Limb (tissue), 2 donors: Measurements from ENCODE around the gene HCCS.
"Not testable (repeated sequence)": the region's sequence is repeated elsewhere in the genome, so short reads cannot be mapped to it uniquely, and the experiment has no call there.

Experiments
- DNase-seq, 2 donors: peaks; one replicate each; pipeline ENCODE4 v3.0.0-alpha.2; 2016; ENCODE audit errors: extremely low spot score in 2 of 2

HCCS gene

DNA sequence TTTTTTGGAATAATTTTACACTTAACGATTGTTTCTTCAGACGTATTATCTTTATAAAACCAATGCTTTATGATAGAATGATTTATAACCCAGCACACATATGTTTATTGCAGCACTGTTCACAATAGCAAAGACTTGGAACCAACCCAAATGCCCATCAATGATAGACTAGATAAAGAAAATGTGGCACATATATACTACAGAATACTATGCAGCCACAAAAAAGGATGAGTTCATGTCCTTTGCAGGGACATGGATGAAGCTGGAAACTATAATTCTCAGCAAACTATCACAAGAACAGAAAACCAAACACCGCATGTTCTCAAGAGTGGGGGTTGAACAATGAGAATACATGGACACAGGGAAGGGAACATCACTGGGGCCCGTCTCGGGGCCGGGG lies 12.0 kb downstream of the HCCS start:
- not testable (repeated sequence) for DNase-seq

DNA sequence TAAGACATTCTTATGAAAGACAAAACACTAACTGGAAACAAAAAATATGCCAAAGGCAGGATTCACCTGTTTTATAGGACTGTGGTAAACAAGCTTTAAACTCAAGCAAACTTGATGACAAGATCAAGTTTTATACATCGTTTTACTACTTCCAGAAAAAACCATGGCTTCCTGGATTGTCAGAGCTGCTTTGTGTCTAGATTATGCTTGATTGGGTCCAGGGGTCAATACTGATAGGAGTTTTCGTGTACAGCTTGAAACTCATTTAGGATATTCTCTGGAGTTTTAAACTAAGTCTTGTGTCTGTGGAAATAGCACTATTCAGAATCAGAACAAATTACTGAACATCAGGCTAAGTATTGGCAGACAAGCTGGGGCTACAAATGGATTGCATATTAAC lies 13.0 kb downstream of the HCCS start:
- no peak for DNase-seq

DNA sequence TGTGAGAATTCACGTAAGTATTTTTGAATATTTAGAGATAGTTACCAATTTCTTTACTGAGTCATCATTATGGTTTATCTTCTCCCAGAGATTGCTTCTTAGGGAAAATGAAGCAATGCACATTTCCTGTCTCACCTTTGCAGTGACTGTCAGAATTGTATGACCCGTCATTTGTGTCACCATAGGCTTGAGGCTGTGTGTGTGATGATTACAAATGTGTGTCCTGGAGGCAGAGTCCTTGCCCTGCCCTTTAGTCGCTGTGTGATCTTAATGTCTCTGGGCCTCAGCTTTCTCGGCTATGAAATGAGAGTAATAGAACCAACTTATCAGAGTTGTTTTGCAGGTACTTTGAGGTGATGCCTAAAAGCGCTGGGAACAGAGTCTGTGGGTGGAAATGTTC lies 13.9 kb downstream of the HCCS start:
- no peak for DNase-seq

DNA sequence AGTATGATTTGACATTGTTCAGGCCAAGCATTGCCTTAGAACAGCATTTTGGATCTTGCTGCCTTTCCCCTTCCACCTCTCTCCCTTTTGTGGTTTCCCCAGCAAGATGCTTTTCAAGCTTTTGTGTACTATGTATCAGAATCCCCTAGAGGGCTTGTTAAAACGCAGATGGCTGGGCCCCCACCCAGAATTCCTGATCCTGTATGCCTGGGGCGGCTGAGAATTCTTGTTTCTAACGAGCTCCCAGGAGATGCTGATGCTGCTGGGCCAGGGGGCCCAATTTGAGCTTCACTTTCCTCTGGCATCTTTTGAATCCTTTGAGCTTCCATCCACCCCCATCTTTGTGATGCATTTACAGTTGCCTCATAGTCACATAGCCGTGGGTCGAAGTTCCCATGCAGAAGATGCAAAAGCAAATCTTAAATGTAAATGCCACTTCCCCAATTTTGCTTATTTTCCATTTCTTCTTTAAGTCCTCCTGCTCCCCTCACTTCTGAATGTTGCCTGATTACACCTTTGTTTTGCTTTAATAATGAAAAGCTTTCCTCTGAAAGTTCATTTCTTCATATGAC lies 18.5 kb downstream of the HCCS start:
- DNase-seq, result no peak

- no peak for DNase-seq
Observed at GRCh38 chrX:11130136-11130535, 19.0 kb downstream of the HCCS start.

- DNase-seq, result no peak
Observed at GRCh38 chrX:11131146-11131545, 20.0 kb downstream of the HCCS start.

GRCh38 chrX:11135564-11136185 lies 24.5 kb downstream of the HCCS start:
- DNase-seq, result no peak

- peak in 1 of 2 donors; percentile 42 for DNase-seq
Observed at GRCh38 chrX:11137543-11138139, 26.5 kb downstream of the HCCS start.

DNA sequence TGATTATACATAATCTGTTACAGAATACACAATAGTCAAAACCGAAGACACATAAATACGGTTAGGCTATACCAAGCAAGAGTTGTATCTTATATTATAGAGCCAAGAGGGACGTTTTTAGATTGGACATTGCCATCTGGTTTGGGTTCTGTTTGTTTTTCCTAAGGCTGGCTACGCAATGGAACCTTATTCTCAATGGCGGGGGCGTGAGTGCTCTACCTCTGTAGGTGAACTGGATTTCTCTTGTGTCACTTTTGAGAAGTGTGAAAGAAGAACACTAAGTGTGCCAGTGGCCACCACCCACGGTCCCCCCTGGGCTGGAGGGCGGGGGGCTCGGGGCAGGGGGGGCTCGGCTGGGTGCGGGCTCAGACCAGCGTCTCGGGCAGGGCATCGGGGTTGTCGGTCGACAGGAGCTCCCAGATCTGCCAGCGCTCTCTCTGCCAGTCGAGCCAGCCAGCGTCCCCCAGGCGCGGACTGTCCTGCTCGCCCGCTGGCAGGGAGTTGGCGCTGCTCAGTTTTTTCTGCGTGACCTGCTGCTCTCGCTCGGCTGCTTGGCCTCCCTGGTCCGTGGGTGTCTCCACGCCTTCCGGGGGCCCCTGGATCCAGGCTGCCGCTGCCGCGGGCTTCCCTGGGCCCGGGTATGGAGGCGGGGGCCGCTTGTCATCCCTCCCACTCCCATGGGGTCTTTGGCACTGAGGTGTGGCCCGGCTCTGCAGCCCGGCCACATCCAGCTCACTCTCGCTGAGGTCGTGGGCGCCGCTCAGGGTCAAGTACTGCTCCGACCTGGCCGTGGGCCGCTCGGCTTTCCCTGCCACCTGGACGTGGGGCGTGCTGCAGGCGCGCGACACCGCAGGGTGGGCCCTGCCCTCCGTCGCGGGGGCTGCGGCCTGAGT lies 27.6 kb downstream of the HCCS start:
- no peak for DNase-seq

- peak; percentile 47 to 59 for DNase-seq
Observed at GRCh38 chrX:11143931-11144678, 33.0 kb downstream of the HCCS start.

GRCh38 chrX:11146411-11146810 lies 35.3 kb downstream of the HCCS start:
- no peak for DNase-seq

DNA sequence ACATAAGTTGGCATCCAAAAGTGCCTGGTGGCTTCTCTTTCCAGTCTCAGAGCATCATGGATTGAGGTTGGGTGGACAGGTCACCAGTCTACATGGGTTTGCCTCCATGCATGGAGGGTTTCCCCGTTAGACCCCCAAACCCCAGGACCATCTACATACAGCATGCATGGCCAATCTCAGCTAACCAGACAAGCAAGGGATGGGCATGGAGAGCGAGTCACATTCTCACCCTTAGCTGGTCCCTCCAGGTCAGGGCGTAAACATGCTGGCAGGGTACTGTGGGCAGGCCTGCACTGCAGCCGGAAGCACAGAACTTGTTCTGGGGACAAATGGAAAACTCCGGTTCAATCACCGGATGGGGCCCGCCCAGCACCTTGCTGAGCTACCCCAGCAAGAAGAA lies 37.3 kb downstream of the HCCS start:
- no peak for DNase-seq

- DNase-seq, result no peak
Observed at GRCh38 chrX:11151799-11152559, 40.8 kb downstream of the HCCS start.

DNA sequence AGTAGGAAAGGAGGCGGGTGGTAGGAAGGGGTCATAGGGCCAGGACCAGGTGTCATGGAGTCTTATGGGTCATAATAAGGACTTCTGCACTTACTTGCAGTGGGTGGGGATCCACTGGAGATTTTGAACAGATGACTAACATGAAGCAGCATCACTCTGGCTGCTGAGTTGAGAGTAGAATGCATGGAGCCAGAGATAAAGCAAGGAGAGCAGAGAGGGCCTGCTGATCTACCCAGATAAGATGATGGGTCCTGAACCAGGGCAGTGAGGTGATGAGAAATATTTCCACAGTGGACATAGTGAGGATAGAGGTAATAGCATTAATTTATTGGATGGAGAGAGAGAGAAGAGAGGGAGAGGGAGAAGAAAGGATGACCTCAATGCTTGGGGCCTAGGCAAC lies 48.0 kb downstream of the HCCS start:
- DNase-seq, result no peak

- DNase-seq, result no peak
Observed at GRCh38 chrX:11164433-11164832, 53.3 kb downstream of the HCCS start.

DNA sequence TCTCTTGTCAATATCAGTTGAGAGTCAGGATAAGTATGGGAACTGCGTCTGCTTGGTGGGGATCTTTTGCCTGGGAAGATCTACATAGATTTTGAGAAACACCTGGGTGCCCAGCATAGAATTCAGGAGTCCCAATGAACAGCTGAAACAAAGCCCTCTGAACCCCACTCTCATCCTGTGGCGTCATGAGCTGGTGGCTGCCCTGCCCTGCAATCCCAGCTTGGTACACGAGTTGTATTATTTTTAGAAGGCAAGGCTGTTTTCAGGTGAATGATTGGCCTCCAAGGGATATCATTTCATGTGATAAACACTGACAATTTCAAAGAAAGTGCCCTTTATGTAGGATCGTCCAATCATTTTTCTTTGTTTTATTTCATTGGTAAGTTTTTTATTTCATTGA lies 60.8 kb downstream of the HCCS start:
- no peak for DNase-seq

GRCh38 chrX:11172415-11172814 lies 61.3 kb downstream of the HCCS start:
- peak in 1 of 2 donors; percentile 1 for DNase-seq
